HEK293 (cell line): ENCODE data around the gene RINL.
A peak's percentile ranks its signal among the peaks of the same experiment; 100 is the strongest.

ENCODE experiments used
- CTCF ChIA-PET: fragments of 350-600 bp; formaldehyde crosslinking; extraction: SDS; loops from one replicate; lab custom pipeline; 2021; ENCODE audit warnings: antibody characterized with exemption; lab: Yijun Ruan, JAX
- POLR2A ChIA-PET: fragments of 300-600 bp; formaldehyde crosslinking; extraction: SDS; loops from one replicate; lab custom pipeline; 2020; ENCODE audit warnings: antibody characterized with exemption, inconsistent platforms; lab: Yijun Ruan, JAX
- H3K27ac ChIP-seq: fragments of 200-500 bp; sonication (Bioruptor generic); 2 replicates; pipeline ENCODE4 v1.5.1; 2014; ENCODE audit warnings: low read depth, low read length, control low read depth, inconsistent platforms; ENCODE audit errors: extremely low read depth
- H3K36me3 ChIP-seq, 2 experiments: fragments of 200-500 bp in 1 of 2; sonication (Bioruptor generic) in 1 of 2; 1 replicate in 1 of 2; 2 replicates in 1 of 2; pipeline ENCODE4 v1.5.1; 2014 to 2017; ENCODE audit warnings: inconsistent platforms in 2 of 2, low read length in 2 of 2; ENCODE audit not compliant: control insufficient read depth in 2 of 2, insufficient read depth in 1 of 2
- H3K4me1 ChIP-seq: fragments of 200-500 bp; sonication (Bioruptor generic); 2 replicates; pipeline ENCODE4 v1.5.1; 2014; ENCODE audit warnings: mild to moderate bottlenecking, low read length, inconsistent platforms; ENCODE audit not compliant: control insufficient read depth, insufficient read depth
- H3K4me3 ChIP-seq: 2 replicates; pipeline ENCODE4 v1.5.1; 2011; ENCODE audit warnings: low read depth, mild to moderate bottlenecking, control low read depth, low read length, moderate library complexity
- H3K9me3 ChIP-seq: fragments of 200-500 bp; sonication (Bioruptor generic); 2 replicates; pipeline ENCODE4 v1.5.1; 2014; ENCODE audit warnings: low read depth, low read length, inconsistent platforms; ENCODE audit not compliant: control insufficient read depth, insufficient read depth
- EGR2 ChIP-seq: fragments of 450-650 bp; formaldehyde crosslinking; IDR thresholded peaks from 2 replicates; pipeline ENCODE4 v1.5.1; 2016; ENCODE audit warnings: low read depth, missing biosample characterization, missing genetic modification characterization
- GLIS2 ChIP-seq: fragments of 450-650 bp; formaldehyde crosslinking; IDR thresholded peaks from 2 replicates; pipeline ENCODE4 v1.5.1; 2016; ENCODE audit warnings: missing biosample characterization, missing genetic modification characterization
- KLF8 ChIP-seq: fragments of 450-650 bp; formaldehyde crosslinking; IDR thresholded peaks from 2 replicates; pipeline ENCODE4 v1.5.1; 2016; ENCODE audit warnings: missing biosample characterization, missing genetic modification characterization
- PRDM1 ChIP-seq: fragments of 450-650 bp; formaldehyde crosslinking; IDR thresholded peaks from 2 replicates; pipeline ENCODE4; 2016; ENCODE audit warnings: missing biosample characterization, missing genetic modification characterization
- SP2 ChIP-seq: fragments of 450-650 bp; formaldehyde crosslinking; IDR thresholded peaks from 2 replicates; pipeline ENCODE4 v1.5.1; 2016; ENCODE audit warnings: missing biosample characterization, missing genetic modification characterization
- SP7 ChIP-seq: fragments of 450-650 bp; formaldehyde crosslinking; IDR thresholded peaks from 2 replicates; pipeline ENCODE4 v1.5.1; 2016; ENCODE audit warnings: missing biosample characterization, missing genetic modification characterization
- ZBTB8A ChIP-seq: fragments of 450-650 bp; formaldehyde crosslinking; IDR thresholded peaks from 2 replicates; pipeline ENCODE4 v1.5.1; 2016; ENCODE audit warnings: missing biosample characterization, missing genetic modification characterization
- ZFHX2 ChIP-seq: fragments of 450-650 bp; formaldehyde crosslinking; conservative IDR thresholded peaks from 2 replicates; pipeline ENCODE4 v1.5.1; 2016; ENCODE audit warnings: missing biosample characterization, missing genetic modification characterization
- ZNF157 ChIP-seq: fragments of 450-650 bp; formaldehyde crosslinking; IDR thresholded peaks from 2 replicates; pipeline ENCODE4 v1.5.1; 2016; ENCODE audit warnings: missing biosample characterization, missing genetic modification characterization
- ZNF169 ChIP-seq: fragments of 450-650 bp; formaldehyde crosslinking; IDR thresholded peaks from 2 replicates; pipeline ENCODE4 v1.5.1; 2016; ENCODE audit warnings: missing biosample characterization, missing genetic modification characterization
- ZNF24 ChIP-seq: fragments of 450-650 bp; formaldehyde crosslinking; IDR thresholded peaks from 2 replicates; pipeline ENCODE4 v1.5.1; 2016; ENCODE audit warnings: missing biosample characterization, missing genetic modification characterization
- ZNF37A ChIP-seq: fragments of 450-650 bp; IDR thresholded peaks from 2 replicates; pipeline ENCODE4 v1.5.1; 2018; ENCODE audit warnings: missing biosample characterization, missing genetic modification characterization
- ZNF404 ChIP-seq: fragments of 450-650 bp; formaldehyde crosslinking; IDR thresholded peaks from 2 replicates; pipeline ENCODE4 v1.5.1; 2017; ENCODE audit warnings: missing biosample characterization, missing genetic modification characterization
- ZNF48 ChIP-seq: fragments of 450-650 bp; formaldehyde crosslinking; IDR thresholded peaks from 2 replicates; pipeline ENCODE4 v1.5.1; 2016; ENCODE audit warnings: missing biosample characterization, missing genetic modification characterization
- ZNF501 ChIP-seq: fragments of 450-650 bp; formaldehyde crosslinking; IDR thresholded peaks from 2 replicates; pipeline ENCODE4 v1.5.1; 2016; ENCODE audit warnings: missing biosample characterization, missing genetic modification characterization
- ZNF555 ChIP-seq: fragments of 450-650 bp; formaldehyde crosslinking; conservative IDR thresholded peaks from 2 replicates; pipeline ENCODE4 v1.5.1; 2017; ENCODE audit warnings: missing biosample characterization, mild to moderate bottlenecking, missing genetic modification characterization, inconsistent platforms
- ZNF600 ChIP-seq: fragments of 450-650 bp; formaldehyde crosslinking; IDR thresholded peaks from 2 replicates; pipeline ENCODE4 v1.5.1; 2016; ENCODE audit warnings: missing biosample characterization, missing genetic modification characterization
- ZNF623 ChIP-seq: fragments of 450-650 bp; formaldehyde crosslinking; IDR thresholded peaks from 2 replicates; pipeline ENCODE4 v1.5.1; 2016; ENCODE audit warnings: missing biosample characterization, missing genetic modification characterization
- ZNF664 ChIP-seq: fragments of 450-650 bp; formaldehyde crosslinking; IDR thresholded peaks from 2 replicates; pipeline ENCODE4 v1.5.1; 2016; ENCODE audit warnings: missing biosample characterization, missing genetic modification characterization
- ZNF707 ChIP-seq: fragments of 450-650 bp; formaldehyde crosslinking; IDR thresholded peaks from 2 replicates; pipeline ENCODE4 v1.5.1; 2016; ENCODE audit warnings: missing biosample characterization, missing genetic modification characterization
- ZNF837 ChIP-seq: fragments of 450-650 bp; formaldehyde crosslinking; IDR thresholded peaks from 2 replicates; pipeline ENCODE4 v1.5.1; 2016; ENCODE audit warnings: missing biosample characterization, missing genetic modification characterization
- TF ChIP-seq, protein P1 (sequence below): fragments of 450-650 bp; formaldehyde crosslinking; IDR thresholded peaks from 2 replicates; pipeline ENCODE4 v1.5.1; 2016; ENCODE audit warnings: missing biosample characterization, missing genetic modification characterization
- TF ChIP-seq, protein P2 (sequence below): fragments of 450-650 bp; formaldehyde crosslinking; IDR thresholded peaks from 2 replicates; pipeline ENCODE4 v1.5.1; 2017; ENCODE audit warnings: missing biosample characterization, missing genetic modification characterization
- TF ChIP-seq, protein P3 (sequence below): fragments of 450-650 bp; formaldehyde crosslinking; conservative IDR thresholded peaks from 2 replicates; pipeline ENCODE4 v1.5.1; 2016; ENCODE audit warnings: low read depth, missing biosample characterization, missing genetic modification characterization
- TF ChIP-seq, protein P4 (sequence below): fragments of 450-650 bp; formaldehyde crosslinking; IDR thresholded peaks from 2 replicates; pipeline ENCODE4 v1.5.1; 2016; ENCODE audit warnings: missing biosample characterization, missing genetic modification characterization
- TF ChIP-seq, protein P5 (sequence below): fragments of 450-650 bp; formaldehyde crosslinking; IDR thresholded peaks from 2 replicates; pipeline ENCODE4 v1.5.1; 2016; ENCODE audit warnings: missing biosample characterization, missing genetic modification characterization
- TF ChIP-seq, protein P6 (sequence below): fragments of 450-650 bp; IDR thresholded peaks from 2 replicates; pipeline ENCODE4 v1.5.1; 2018; ENCODE audit warnings: missing biosample characterization, missing genetic modification characterization

Gene RINL

DNA sequence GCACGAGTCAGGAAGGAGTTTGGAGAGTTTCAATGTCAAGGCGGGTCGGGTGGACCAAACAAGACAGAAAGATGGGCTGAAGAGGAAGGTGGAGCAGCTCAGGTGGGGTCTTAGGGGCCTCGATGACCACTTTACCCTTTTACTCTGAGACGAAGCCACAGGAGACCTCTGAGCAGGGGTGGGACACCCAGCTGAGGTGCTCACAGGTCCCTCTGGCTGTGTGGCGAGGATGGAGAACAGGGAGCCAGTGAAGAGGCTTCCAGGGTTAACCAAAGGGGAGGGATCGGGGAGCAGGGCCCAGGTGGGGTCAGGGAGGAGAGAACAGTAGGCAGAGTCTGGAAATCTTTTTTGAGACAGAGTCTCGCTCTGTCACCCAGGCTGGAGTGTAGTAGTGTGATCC, 35.9 kb upstream of the RINL start (continued):
- TF ChIP-seq, protein P1, sequence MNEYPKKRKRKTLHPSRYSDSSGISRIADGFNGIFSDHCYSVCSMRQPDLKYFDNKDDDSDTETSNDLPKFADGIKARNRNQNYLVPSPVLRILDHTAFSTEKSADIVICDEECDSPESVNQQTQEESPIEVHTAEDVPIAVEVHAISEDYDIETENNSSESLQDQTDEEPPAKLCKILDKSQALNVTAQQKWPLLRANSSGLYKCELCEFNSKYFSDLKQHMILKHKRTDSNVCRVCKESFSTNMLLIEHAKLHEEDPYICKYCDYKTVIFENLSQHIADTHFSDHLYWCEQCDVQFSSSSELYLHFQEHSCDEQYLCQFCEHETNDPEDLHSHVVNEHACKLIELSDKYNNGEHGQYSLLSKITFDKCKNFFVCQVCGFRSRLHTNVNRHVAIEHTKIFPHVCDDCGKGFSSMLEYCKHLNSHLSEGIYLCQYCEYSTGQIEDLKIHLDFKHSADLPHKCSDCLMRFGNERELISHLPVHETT (tag by site-specific recombination), result no peak
- TF ChIP-seq, protein P2, sequence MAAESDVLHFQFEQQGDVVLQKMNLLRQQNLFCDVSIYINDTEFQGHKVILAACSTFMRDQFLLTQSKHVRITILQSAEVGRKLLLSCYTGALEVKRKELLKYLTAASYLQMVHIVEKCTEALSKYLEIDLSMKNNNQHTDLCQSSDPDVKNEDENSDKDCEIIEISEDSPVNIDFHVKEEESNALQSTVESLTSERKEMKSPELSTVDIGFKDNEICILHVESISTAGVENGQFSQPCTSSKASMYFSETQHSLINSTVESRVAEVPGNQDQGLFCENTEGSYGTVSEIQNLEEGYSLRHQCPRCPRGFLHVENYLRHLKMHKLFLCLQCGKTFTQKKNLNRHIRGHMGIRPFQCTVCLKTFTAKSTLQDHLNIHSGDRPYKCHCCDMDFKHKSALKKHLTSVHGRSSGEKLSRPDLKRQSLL (tag by site-specific recombination), result no peak
- TF ChIP-seq, protein P3, sequence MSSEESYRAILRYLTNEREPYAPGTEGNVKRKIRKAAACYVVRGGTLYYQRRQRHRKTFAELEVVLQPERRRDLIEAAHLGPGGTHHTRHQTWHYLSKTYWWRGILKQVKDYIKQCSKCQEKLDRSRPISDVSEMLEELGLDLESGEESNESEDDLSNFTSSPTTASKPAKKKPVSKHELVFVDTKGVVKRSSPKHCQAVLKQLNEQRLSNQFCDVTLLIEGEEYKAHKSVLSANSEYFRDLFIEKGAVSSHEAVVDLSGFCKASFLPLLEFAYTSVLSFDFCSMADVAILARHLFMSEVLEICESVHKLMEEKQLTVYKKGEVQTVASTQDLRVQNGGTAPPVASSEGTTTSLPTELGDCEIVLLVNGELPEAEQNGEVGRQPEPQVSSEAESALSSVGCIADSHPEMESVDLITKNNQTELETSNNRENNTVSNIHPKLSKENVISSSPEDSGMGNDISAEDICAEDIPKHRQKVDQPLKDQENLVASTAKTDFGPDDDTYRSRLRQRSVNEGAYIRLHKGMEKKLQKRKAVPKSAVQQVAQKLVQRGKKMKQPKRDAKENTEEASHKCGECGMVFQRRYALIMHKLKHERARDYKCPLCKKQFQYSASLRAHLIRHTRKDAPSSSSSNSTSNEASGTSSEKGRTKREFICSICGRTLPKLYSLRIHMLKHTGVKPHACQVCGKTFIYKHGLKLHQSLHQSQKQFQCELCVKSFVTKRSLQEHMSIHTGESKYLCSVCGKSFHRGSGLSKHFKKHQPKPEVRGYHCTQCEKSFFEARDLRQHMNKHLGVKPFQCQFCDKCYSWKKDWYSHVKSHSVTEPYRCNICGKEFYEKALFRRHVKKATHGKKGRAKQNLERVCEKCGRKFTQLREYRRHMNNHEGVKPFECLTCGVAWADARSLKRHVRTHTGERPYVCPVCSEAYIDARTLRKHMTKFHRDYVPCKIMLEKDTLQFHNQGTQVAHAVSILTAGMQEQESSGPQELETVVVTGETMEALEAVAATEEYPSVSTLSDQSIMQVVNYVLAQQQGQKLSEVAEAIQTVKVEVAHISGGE (tag by site-specific recombination), result no peak

DNA sequence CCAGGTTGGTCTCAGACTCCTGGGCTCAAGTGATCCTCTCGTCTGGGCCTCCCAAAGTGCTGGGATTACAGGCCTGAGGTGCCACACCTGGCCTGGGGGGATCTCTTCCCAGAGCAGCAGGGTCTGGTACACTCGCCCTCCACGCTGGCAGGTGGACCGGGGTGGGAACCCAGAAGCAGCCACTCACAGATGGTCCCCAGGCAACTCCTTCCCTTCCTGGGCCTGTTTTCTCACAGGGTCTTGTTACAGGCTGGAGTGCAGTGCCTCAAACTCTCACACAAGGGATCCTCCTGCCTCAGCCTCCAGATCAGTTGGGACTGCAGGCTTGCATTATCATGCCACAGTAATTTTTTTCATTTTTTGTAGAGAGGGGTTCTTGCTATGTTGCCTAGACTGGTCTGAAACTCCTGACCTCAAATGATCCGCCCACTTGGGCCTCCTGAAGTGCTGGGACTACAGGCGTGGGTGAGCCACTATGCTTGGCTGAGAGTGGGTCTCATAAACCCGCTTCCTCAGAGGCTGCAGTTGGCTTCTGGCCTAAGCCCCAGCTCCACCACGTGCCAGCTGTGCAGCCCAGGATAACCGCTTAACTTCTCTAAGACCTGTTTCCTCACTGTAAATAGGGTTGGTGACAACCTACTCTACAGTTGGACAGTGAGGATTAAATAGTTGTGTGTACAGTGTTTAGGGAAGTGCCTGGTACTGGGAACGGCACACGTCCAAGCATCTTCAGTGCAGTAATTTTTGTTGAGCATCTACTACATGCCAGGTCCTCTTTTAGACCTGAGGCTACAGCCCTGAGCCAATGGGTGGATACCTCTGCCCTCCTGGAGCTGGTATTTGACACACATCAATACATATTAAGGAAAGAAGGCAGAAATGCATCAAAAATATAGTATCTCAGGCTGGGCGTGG, 34.8 kb upstream of the RINL start:
- POLR2A ChIA-PET, result interaction anchor here (0.6 to 2.3 kb wide), 6 partner anchors 12 to 178 kb away, joined by 4 to 11 read pairs (median 4); partner anchors contain the start of genes ECH1, MRPS12, NFKBIB and SARS2
- Histone ChIP-seq H3K36me3 (peaks cover 6 to 24% of the 10 kb centered on the region in 2 experiments; a peak in 2 of 3 replicates), H3K9me3 (no peaks in the 10 kb centered on the region), H3K27ac (peak overlapping the region; percentile 28), H3K4me1 (no peaks in the 10 kb centered on the region), H3K4me3 (no peak overlapping the region)
- CTCF ChIA-PET, result interaction anchor here (0.5 to 3.3 kb wide), 6 partner anchors 13 to 164 kb away, joined by 3 to 31 read pairs (median 6); partner anchors contain the start of genes MRPS12, NFKBIB and SARS2
- TF ChIP-seq ZNF501, result no peak
- no peak for TF ChIP-seq ZNF48 (tag by site-specific recombination)
- TF ChIP-seq ZNF169 (tag by site-specific recombination), result no peak
- TF ChIP-seq ZNF404 (tag by site-specific recombination), result no peak
- no peak for TF ChIP-seq ZNF623 (tag by site-specific recombination)
- TF ChIP-seq, protein P4, sequence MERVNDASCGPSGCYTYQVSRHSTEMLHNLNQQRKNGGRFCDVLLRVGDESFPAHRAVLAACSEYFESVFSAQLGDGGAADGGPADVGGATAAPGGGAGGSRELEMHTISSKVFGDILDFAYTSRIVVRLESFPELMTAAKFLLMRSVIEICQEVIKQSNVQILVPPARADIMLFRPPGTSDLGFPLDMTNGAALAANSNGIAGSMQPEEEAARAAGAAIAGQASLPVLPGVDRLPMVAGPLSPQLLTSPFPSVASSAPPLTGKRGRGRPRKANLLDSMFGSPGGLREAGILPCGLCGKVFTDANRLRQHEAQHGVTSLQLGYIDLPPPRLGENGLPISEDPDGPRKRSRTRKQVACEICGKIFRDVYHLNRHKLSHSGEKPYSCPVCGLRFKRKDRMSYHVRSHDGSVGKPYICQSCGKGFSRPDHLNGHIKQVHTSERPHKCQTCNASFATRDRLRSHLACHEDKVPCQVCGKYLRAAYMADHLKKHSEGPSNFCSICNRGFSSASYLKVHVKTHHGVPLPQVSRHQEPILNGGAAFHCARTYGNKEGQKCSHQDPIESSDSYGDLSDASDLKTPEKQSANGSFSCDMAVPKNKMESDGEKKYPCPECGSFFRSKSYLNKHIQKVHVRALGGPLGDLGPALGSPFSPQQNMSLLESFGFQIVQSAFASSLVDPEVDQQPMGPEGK (tag by site-specific recombination), result no peak
- TF ChIP-seq ZNF37A, result no peak
- TF ChIP-seq ZNF157, result no peak
- no peak for TF ChIP-seq ZNF707 (tag by site-specific recombination)
- TF ChIP-seq EGR2 (tag by site-specific recombination), result peak; percentile 96
- TF ChIP-seq ZNF664, result peak; percentile 97
- TF ChIP-seq ZNF600 (tag by site-specific recombination), result no peak
- TF ChIP-seq ZFHX2, result peak; percentile 98
- TF ChIP-seq ZNF24 (tag by site-specific recombination), result no peak
- TF ChIP-seq, protein P5, sequence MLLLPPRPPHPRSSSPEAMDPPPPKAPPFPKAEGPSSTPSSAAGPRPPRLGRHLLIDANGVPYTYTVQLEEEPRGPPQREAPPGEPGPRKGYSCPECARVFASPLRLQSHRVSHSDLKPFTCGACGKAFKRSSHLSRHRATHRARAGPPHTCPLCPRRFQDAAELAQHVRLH (tag by site-specific recombination), result no peak
- 0 out of 2 replicates have a peak, but pooled peaks have one; percentile 4 for TF ChIP-seq GLIS2 (tag by site-specific recombination)
- no peak for TF ChIP-seq ZNF555 (tag by site-specific recombination)
- no peak for TF ChIP-seq ZNF837 (tag by site-specific recombination)
- TF ChIP-seq, protein P6, sequence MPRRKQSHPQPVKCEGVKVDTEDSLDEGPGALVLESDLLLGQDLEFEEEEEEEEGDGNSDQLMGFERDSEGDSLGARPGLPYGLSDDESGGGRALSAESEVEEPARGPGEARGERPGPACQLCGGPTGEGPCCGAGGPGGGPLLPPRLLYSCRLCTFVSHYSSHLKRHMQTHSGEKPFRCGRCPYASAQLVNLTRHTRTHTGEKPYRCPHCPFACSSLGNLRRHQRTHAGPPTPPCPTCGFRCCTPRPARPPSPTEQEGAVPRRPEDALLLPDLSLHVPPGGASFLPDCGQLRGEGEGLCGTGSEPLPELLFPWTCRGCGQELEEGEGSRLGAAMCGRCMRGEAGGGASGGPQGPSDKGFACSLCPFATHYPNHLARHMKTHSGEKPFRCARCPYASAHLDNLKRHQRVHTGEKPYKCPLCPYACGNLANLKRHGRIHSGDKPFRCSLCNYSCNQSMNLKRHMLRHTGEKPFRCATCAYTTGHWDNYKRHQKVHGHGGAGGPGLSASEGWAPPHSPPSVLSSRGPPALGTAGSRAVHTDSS (tag by site-specific recombination), result no peak
- TF ChIP-seq PRDM1 (tag by site-specific recombination), result no peak
- no peak for TF ChIP-seq SP2 (tag by site-specific recombination)
- TF ChIP-seq KLF8 (tag by site-specific recombination), result no peak
- TF ChIP-seq ZBTB8A (tag by site-specific recombination), result no peak
- TF ChIP-seq SP7 (tag by site-specific recombination), result no peak
